Activated naive CD4-positive, alpha-beta T cell treated with anti-CD3 and anti-CD28 coated beads, Interleukin-2, amount 50 U/mL, for 72 hours (primary cell): ENCODE results near the gene CAPN2. TPM values are rescaled to one million over a fixed set of nuclear protein-coding genes. Genes with fewer than 3 reads are reported as not detected.
A peak's percentile ranks its signal among the peaks of the same experiment; 100 is the strongest.

Experiments
- ATAC-seq, 2 donors: fragments of 150-1000 bp; cut with Tn5 transposase; 2 replicates each; pipeline ENCODE4 v1.10.0; 2021; ENCODE audit warnings: mild to moderate bottlenecking in 2 of 2, moderate library complexity in 2 of 2
- DNase-seq, 2 donors: peaks; one replicate each; pipeline ENCODE4 v3.0.0; 2021 to 2022; ENCODE audit warnings: low spot score in 2 of 2
- H3K27ac Mint-ChIP-seq, 2 donors: one replicate each; pipeline ENCODE4 v1.8.0; 2022; ENCODE audit warnings: mild to moderate bottlenecking in 2 of 2, mixed read lengths in 2 of 2
- H3K36me3 Mint-ChIP-seq, 2 donors: one replicate each; pipeline ENCODE4 v1.8.0; 2022; ENCODE audit warnings: mixed read lengths in 2 of 2
- H3K9me3 Mint-ChIP-seq, 2 donors: one replicate each; pipeline ENCODE4 v1.8.0; 2022; ENCODE audit warnings: mixed read lengths in 2 of 2
- total RNA-seq, 2 donors: library from RNA; stranded (reverse); gene quantifications; one replicate each; pipeline ENCODE4 v1.2.3, GENCODE V29; 2022

Gene CAPN2
- total RNA-seq, 2 donors from 2014 or later: 7.0 to 36.8 TPM

DNA sequence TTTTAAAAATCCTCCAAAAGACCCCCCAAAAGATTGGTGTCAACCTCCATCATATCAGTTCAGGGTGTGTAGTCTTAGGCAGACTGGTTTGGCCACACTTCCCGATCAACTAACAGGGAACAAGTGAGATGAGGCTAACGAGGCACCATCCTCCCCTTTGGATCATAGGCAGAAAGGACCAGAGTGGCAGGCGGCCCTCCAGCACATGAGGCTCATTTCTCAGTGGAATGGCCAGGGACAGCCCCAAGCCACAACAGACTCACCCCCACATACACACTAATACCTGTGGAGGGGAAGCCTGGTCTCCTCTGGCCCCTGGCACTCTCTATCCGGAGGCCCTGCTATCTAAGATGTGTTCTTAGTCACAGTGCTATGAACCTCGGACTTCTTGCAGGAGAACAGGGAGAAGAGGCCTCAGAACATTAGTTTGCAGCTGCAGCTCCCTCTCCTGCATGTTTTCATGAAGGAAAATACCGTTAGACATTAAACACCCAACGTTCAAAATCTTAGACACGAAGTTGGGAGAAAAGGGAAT is 17.3 kb upstream of the CAPN2 start:
- Mint-ChIP-seq H3K9me3 (no peaks in the 10 kb centered on the region), H3K36me3 (no peaks in the 10 kb centered on the region), H3K27ac (no peak overlapping the region)
- DNase-seq: no peak
- peak in 1 of 2 donors; percentile 30 for ATAC-seq

DNA sequence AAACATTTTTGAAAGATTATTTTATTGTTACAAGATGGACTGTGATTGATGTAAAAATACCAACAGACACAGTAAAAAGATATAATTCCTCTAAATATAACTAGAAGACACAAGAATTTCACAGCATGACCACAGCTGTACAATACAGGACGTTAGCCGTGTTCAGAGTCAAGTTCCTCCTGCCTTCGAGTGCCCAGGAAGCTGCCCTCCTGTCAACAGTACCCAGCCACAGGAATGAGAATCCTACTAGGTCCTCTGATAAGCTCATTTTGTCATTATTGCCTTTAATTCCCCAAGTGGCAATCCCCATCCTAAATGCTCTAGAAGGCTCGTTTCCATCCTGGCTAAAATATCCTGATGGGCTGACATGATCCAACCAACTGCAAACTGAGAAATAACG is 16.4 kb upstream of the CAPN2 start:
- no peaks in the 10 kb centered on the region for H3K36me3 Mint-ChIP-seq
- no peak for ATAC-seq
- no peak for DNase-seq
- no peak overlapping the region for H3K27ac Mint-ChIP-seq
- no peaks in the 10 kb centered on the region for H3K9me3 Mint-ChIP-seq

DNA sequence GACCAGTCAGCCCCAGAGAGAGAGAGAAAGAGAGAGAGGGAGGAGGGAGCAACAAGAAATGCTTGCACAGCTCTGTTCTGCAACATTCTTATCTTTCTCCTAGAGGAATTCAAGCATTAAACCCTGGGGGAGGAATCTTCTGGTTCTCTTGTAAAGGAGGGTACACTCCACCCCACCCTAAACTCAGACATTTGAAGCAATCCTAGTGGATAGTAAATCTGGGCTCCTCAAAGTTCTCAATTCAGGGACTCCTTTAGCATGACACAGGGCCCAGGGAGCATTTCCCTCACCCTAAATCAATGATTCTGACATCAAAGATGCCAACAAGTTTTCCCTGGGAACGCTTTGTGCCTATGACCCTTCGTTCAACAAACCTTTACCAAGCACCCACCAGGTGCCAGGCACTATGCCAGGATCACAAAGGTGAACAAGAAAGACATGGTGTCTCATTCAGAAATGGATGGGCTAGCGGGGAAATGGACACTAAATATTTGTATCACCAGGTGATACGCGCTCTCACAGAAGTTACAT is 11.9 kb upstream of the CAPN2 start:
- Mint-ChIP-seq H3K27ac (peak overlapping the region in 1 of 2 donors; percentile 93), H3K36me3 (peaks cover 0 to 5% of the 10 kb centered on the region in 2 donors), H3K9me3 (no peaks in the 10 kb centered on the region)
- DNase-seq (no peak), ATAC-seq (no peak)

DNA sequence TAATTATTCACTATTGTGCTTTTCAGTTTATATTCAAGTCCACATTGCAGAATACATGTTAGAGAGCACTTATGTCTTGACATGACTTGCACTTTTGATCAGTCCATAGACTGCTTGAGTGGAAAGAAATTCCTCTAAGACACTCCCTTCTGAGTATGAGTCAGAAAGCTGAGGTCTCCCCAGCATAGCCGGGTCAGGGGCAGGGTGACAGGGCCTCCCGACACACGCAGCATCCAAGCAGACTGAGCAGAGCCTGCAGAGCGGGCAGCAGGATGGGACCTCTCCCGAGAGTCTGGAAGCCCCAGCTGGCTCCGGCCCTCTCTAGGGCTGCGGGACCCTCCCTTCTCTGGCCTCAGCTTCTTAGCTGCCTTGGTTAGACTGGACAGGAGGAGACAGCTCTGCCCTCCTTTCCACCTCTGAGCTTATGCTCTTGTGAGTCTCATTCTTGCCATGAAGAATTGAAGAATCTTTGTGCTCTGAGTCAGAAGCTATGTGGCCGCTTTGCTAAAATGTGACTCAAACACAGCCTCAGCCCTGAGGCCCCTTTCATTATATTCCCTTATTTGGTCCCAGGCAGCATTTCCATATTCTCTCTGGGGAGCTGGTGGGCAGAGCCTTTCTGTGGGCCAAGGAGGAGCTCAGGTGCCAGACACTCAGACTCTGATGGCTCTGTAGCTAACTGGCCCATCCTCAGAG is 11.2 kb upstream of the CAPN2 start:
- Mint-ChIP-seq H3K36me3 (peaks cover 0 to 5% of the 10 kb centered on the region in 2 donors), H3K9me3 (no peaks in the 10 kb centered on the region), H3K27ac (peak overlapping the region; percentile 51 to 93)
- peak; percentile 61 to 77 for ATAC-seq
- peak in 1 of 2 donors; percentile 41 for DNase-seq

DNA sequence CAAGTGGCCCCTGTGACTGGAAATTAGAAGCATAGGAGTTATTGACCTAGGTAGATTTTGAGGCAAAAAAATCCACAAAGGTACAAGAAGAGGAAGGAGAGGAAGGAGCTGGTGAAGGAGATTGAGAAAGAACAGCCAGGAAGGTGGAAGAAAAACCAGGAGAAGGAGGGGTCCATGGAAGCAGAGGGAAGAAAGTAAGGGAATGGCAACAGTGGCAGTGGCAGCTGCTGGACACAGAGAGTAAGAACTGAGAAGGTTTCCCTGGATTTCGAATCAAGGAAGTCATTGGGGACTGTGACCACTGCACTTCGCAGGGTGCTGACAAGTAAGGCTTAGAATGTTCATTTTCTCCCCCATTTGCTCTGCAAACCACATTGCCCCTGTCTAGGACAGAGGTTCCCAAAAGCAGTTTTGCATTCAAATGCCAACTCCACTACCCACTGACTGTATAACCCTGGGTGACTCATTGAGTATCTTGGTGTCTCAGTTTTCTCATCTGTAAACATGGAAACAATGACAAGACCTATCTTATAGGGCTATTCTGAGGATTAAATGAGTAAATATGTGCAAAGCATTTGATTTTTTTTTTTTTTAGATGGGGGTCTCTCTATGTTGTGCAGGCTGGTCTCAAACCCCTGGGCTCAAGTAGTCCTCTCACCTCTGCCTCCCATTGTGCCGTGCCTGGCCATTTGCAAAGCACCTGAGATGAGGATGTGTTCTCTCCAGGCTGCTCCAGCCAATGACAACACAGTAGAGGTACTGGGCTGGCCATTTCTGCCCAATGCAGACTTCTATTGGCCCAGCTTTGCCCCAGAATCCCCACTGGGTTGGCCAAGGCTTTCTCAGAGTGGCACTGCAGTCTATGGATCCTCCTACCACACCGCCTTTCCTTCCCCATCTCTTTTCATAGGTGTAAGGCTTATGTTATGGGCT is 9.3 kb upstream of the CAPN2 start:
- peak; percentile 63 to 82 for ATAC-seq
- no peaks in the 10 kb centered on the region for H3K9me3 Mint-ChIP-seq
- no peak for DNase-seq
- H3K36me3 Mint-ChIP-seq: peaks cover 0 to 5% of the 10 kb centered on the region in 2 donors
- H3K27ac Mint-ChIP-seq: peak overlapping the region; percentile 7 to 38

DNA sequence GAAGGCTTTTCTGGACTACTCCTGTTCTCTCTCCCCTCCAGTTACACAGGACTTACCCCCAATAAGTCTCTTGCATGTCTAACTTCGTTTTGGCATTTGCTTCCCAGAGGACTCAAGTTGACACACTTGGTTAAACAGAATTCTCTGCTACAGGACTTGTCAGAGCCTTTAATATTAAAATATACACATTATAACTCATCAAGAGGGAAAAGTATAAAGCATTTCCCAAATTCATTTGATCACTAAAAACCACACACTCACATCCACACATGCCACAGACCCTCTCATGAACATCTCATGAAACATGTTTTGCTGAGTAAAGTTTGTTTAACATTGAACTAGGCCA is 8.7 kb upstream of the CAPN2 start:
- DNase-seq: no peak
- ATAC-seq: no peak
- peaks cover 0 to 5% of the 10 kb centered on the region in 2 donors for H3K36me3 Mint-ChIP-seq
- H3K27ac Mint-ChIP-seq: peak overlapping the region in 1 of 2 donors; percentile 37
- no peaks in the 10 kb centered on the region for H3K9me3 Mint-ChIP-seq

DNA sequence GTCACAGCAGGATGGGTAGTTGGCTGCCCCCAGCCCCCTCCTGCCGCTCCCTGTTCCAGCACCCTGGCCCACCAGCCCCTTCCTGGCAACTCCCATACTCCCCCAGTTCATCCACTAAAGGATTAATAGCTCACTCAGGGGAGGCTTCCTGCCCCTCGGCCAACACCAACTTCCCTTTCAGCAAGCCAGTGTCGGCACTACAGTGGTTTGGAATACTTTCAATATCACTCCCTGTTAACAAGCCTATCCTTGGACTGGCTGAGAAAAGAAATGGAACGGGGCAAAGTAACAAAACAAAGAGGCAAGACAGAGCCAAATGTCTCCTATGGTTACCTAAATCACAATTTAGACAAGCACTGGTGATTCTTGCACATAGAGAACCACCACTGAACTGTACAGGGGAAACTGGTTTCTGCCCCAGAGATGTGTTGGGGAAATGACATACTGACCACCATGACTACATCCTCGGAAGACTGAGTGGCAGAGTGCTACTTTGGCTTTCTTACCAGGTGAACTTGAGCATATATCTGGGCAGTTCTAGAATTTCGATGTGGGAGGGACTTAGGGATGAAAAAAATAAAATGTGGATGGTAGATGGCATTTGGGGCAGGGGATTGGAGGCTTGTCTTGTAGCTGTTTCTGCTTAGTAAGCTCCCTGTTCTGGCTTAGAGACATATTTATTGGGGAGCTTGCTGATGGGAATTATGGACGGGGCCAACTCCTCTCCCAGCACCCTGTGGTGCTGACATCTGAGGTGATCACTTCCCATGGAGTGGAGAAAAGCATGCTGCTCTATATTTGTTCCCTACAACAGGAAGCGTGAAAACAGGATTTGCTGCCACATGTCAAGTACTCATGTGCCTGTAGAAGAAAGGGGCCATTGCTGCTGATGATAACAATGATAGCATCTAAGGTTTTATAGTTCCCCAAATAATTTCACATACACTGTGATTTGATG is 7.1 kb upstream of the CAPN2 start:
- DNase-seq (no peak), ATAC-seq (peak in 1 of 2 donors; percentile 14)
- Mint-ChIP-seq H3K27ac (no peak overlapping the region), H3K36me3 (peaks cover 0 to 5% of the 10 kb centered on the region in 2 donors), H3K9me3 (no peaks in the 10 kb centered on the region)

DNA sequence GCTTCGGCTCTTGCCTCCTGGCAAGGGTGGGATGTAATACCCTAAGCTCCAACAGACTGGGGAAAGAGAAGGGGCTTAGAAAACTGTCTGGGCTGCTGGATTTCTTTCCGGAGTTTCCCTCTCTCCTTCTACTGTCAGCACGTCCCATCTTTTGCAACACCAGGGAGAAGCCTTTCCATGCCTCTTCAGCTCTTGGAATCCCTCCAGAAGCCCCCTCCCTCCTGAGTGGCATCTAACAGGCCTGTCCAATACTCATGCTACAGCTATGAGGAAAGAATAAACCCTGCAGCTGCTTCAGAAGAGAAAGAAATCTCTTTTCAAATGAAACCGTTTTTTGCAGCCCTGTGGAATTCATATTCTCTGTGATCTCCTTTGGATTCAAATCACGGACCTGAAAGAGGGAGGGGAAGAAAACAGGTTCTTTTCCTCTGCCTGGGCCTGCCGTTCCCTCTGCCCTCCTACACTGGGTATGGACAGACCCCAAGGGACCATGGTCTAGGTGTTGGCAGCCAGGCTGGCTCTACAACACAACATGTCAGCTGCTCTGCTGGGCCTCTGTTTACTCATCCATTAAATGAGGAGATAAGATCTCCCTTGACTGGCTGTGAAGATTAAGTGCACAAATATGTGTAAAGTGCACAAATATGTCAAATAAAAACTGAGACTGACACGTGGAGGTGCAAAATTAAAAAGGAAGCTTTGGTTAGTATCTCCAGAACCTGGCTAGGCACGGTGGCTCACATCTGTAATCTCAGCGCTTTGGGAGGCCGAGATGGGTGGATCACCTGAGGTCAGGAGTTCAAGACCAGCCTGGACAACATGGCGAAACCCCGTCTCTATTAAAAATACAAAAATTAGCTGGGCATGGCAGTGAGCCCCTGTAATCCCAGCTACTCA is 6.0 kb upstream of the CAPN2 start:
- no peak overlapping the region for H3K27ac Mint-ChIP-seq
- no peak for ATAC-seq
- no peak for DNase-seq
- H3K36me3 Mint-ChIP-seq: peaks cover 0 to 4% of the 10 kb centered on the region in 2 donors
- no peaks in the 10 kb centered on the region for H3K9me3 Mint-ChIP-seq

DNA sequence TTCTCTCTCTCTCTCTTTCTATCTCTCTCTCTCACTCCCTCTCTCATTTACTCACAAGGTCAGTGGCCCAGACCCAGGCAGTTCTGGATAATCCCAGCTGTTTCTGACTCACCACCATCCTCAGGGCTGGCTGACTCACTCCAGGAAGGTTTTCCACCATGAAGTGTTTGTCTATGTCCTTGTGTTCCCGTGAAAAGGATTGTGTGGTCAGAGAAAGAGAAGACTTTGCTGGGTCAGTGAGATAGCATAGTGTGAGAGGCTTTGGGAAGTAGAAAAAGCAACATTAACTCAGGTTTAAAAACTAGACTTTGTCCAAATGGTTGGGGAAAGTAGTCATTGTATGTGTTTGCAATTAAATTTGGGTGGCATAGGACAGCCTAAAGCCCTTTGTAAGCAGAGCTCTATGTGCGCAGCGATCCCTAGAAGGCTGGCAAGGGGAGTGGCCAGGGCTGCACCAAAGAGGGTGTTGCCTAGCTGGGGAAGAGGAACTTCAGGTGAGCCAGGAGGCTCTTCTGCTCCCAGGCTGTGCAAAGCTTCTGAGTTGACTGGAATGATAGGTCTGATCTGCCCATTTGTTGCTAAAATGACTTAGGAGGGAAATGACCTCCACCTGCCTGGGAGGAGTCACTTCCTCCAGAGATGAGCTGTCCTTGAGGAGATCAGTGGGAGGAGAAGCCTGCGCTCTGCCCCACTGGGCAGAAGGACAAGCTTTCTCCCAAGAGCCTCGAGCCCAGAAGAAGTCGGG is 4.9 kb upstream of the CAPN2 start:
- Mint-ChIP-seq H3K27ac (no peak overlapping the region), H3K9me3 (no peaks in the 10 kb centered on the region), H3K36me3 (no peaks in the 10 kb centered on the region)
- ATAC-seq (no peak), DNase-seq (no peak)

DNA sequence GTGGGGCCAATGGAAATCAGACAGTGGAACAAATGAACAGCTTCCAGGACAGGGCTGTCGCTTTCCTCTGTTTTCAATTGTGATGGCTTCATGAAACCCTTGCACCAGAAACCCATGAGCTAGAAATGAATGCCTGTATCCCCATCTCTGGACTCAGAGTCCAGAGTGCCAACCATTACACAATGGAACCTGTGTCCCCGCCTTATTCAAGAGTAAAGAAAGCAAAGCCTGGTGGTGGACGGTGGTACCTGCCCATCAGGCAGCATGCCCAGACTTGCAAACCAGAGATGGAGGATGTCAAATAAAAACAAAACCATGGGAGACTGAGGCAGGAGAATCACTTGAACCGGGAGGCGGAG is 4.4 kb upstream of the CAPN2 start:
- ATAC-seq: no peak
- no peak for DNase-seq
- no peak overlapping the region for H3K27ac Mint-ChIP-seq
- no peaks in the 10 kb centered on the region for H3K9me3 Mint-ChIP-seq
- H3K36me3 Mint-ChIP-seq: no peaks in the 10 kb centered on the region

DNA sequence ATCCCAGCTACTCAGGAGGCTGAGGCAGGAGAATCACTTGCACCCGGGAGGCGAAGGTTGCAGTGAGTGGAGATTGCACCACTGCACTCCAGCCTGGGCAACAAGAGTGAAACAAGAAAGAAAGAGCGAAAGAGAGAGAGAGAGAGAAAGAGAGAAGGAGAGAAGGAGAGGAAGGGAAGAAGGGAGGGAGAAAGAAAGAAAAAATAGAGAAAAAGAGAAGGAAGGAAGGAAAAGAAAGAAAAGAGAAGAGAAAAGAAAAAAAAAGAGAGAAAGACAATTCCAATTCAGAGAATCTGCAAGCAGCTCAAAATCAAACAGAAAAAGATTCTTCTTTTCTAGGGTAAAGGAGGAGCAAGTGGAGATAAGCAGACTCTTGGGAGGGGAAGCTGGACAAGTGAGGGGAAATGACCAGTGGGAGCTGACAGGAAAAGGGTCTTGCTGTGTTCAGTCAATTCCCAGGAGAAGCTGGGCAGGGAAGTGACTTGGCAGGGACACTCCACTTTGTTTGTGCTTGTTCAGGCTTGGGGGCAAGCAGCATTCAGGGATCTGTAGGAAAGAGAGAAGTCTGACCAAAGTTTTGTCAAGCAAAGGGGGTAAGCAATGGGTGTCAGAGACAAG is 3.6 kb upstream of the CAPN2 start:
- no peak overlapping the region for H3K27ac Mint-ChIP-seq
- no peaks in the 10 kb centered on the region for H3K9me3 Mint-ChIP-seq
- no peaks in the 10 kb centered on the region for H3K36me3 Mint-ChIP-seq
- ATAC-seq (no peak), DNase-seq (no peak)

DNA sequence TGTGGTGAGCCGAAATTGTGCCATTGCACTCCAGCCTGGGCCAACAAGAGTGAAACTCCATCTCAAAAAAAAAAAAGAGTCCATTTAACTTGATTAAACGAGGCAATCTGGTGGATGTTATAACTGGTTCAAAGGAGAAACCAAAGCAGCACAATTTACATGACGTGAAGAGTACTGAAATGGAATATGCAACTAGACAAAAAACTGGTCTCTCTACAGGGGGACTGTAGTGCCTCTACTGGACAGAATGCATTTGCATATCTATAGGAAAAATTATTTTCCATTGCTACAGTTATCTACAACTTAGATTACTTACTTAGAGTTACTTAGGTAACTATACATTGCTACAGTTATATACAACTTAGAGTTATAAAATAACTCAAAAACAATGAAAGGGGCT is 2.7 kb upstream of the CAPN2 start:
- no peak overlapping the region for H3K27ac Mint-ChIP-seq

DNA sequence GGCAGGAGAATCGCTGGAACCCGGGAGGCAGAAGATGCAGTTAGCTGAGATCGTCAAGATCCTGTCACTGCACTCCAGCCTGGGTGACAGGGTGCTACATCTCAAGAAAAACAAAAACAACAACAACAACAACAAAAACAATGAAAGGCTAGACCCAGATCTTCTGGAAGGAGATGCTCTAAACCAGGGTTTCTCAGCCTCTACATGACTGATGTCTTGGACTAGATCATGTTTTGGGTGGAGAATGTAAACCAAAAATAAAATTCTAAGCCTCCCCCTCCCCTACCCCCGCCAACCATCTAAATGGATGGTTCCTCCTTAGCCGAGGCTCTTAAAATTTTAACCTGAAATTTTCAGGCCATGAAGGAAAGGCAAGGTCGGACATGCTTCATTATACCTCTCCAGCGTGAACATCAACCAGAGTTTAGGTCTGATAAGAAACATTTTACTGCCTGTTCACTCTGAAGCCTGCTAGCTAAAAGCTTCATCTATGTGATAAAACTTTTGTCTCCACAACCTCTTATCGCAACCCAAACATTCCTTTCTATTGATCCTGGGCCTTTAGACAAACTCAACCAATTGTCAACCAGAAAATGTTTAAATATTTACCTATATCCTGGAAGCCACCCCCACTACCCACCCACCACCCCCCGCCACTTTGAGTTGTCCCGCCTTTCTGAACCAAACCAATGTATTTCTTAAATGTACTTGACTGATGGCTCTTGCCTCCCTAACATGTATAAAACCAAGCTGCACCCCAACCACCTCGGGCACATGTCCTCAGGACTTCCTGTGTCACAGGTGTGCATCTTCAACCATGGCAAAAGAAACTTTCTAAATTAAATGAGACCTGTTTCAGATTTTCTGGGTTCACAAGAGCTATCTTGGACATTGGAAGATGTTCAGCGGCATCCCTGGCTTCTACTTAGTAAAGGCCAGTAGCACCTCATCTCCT is 1.9 kb upstream of the CAPN2 start:
- no peak for DNase-seq
- no peaks in the 10 kb centered on the region for H3K9me3 Mint-ChIP-seq
- ATAC-seq: no peak
- H3K27ac Mint-ChIP-seq: no peak overlapping the region
- no peaks in the 10 kb centered on the region for H3K36me3 Mint-ChIP-seq

More for the DNA sequence above, 2.7 kb upstream of the CAPN2 start:
- DNase-seq (no peak), ATAC-seq (no peak)
- no peaks in the 10 kb centered on the region for H3K9me3 Mint-ChIP-seq
- no peaks in the 10 kb centered on the region for H3K36me3 Mint-ChIP-seq

DNA sequence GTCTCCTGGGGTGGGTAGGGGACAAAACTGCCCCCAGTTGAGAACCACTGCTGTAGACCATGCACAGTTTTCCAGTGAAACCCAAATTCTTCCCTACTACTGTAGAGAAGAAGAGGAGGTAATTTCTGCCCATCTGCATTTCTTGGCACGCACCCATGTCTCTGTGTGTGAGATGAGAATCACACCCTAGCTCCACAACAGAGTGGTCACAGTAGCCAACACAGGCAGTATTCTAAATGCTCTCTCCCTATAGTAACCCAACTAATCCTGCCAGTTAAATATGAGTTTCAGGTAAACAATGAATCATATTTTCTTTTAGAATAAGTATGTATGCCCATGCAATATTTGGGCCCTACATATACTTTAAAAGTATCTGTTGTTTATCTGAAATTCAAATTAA is 1.2 kb upstream of the CAPN2 start:
- DNase-seq: no peak
- Mint-ChIP-seq H3K27ac (no peak overlapping the region), H3K9me3 (no peaks in the 10 kb centered on the region), H3K36me3 (no peaks in the 10 kb centered on the region)
- no peak for ATAC-seq
